ENCODE results near the gene CFHR4. TPM values are rescaled to one million over a fixed set of nuclear protein-coding genes. Genes with fewer than 3 reads are reported as not detected.
"Not testable (repeated sequence)": the region's sequence is repeated elsewhere in the genome, so short reads cannot be mapped to it uniquely, and the experiment has no call there.

CFHR4 gene
- total and polyA plus RNA-seq, 9 donors: not detected

DNA sequence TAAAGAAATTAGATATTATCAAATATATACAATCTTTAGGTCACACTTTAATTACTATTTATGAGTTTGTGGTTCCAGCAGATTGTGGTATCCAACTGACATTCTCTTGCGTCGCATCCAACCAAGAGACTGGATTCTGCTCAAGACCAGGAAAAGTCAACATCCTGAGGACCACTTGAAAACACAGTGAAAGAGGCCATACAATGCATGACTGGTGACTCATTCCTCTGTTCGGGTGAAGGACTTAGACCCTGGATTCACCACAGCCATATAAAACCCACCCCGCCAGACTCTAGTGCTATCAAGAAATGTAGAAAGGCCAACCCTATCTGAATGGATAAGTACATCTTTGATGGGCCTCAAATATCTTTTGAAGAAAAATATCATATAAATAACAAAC lies 14.5 kb upstream of the CFHR4 start:
- TF ChIP-seq, protein P1, sequence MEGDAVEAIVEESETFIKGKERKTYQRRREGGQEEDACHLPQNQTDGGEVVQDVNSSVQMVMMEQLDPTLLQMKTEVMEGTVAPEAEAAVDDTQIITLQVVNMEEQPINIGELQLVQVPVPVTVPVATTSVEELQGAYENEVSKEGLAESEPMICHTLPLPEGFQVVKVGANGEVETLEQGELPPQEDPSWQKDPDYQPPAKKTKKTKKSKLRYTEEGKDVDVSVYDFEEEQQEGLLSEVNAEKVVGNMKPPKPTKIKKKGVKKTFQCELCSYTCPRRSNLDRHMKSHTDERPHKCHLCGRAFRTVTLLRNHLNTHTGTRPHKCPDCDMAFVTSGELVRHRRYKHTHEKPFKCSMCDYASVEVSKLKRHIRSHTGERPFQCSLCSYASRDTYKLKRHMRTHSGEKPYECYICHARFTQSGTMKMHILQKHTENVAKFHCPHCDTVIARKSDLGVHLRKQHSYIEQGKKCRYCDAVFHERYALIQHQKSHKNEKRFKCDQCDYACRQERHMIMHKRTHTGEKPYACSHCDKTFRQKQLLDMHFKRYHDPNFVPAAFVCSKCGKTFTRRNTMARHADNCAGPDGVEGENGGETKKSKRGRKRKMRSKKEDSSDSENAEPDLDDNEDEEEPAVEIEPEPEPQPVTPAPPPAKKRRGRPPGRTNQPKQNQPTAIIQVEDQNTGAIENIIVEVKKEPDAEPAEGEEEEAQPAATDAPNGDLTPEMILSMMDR (IDR thresholded peaks at IDR 0.05): no peak
- no peak for TF ChIP-seq POLR2A (IDR thresholded peaks at IDR 0.05)
- H3K4me3 ChIP-seq: no peak overlapping the region
- 90 to 94% (median 92%) methylated on average over 4 of the region's 4 CpGs for WGBS, 3 donors
- no peaks in the 10 kb centered on the region for H3K36me3 ChIP-seq
- no peaks in the 10 kb centered on the region for H3K4me1 ChIP-seq (ENCODE audit: insufficient read depth)
- no peaks in the 10 kb centered on the region for H3K27me3 ChIP-seq
- H3K27ac ChIP-seq: no peak overlapping the region
- no peaks in the 10 kb centered on the region for H3K9me3 ChIP-seq
- no peak for DNase-seq
- intact Hi-C loops (cut with DNase I): no loop called here

DNA sequence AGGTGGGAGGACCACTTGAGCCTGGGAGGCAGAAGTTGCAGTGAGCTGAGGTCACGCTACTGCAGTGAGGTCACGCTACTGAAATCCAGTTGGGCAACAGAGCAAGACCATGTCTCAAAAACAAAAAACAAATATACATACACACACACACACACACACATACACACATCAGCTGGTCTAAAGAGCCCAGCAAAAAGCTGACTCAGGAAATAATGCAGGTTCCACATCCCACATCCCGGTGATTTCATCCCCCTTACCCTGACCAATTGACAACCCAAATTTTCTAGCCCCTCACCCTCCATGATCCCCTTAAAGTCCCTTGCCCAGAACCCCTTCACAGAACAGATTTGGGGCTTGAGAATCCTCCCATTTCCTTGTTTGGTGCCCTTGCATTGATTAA lies 11.9 kb upstream of the CFHR4 start:
- DNase-seq: no peak
- 98 to 99% (median 98%) methylated on average over 3 of the region's 3 CpGs for WGBS, 3 donors
- Histone ChIP-seq H3K36me3 (no peaks in the 10 kb centered on the region), H3K27ac (no peak overlapping the region), H3K4me3 (no peak overlapping the region), H3K4me1 (ENCODE audit: insufficient read depth) (no peaks in the 10 kb centered on the region), H3K27me3 (no peaks in the 10 kb centered on the region), H3K9me3 (no peaks in the 10 kb centered on the region)
- no peak for TF ChIP-seq POLR2A (IDR thresholded peaks at IDR 0.05)
- TF ChIP-seq, protein P1 (IDR thresholded peaks at IDR 0.05): no peak
- no peak for TF ChIP-seq EP300 (IDR thresholded peaks at IDR 0.05)
- intact Hi-C loops (cut with DNase I): no loop called here

GRCh38 chr1:196877964-196878363 lies 9.9 kb upstream of the CFHR4 start:
- peak in 1 of 5 donors; percentile 15 for DNase-seq
- Histone ChIP-seq H3K36me3 (no peaks in the 10 kb centered on the region), H3K27me3 (no peaks in the 10 kb centered on the region), H3K27ac (no peak overlapping the region), H3K4me3 (no peak overlapping the region), H3K4me1 (ENCODE audit: insufficient read depth) (no peaks in the 10 kb centered on the region), H3K9me3 (no peaks in the 10 kb centered on the region)
- intact Hi-C loops (cut with DNase I): no loop called here
- TF ChIP-seq EP300 (IDR thresholded peaks at IDR 0.05): no peak
- TF ChIP-seq, protein P1 (IDR thresholded peaks at IDR 0.05): no peak
- TF ChIP-seq POLR2A (IDR thresholded peaks at IDR 0.05): no peak
- 2 to 5% (median 3%) methylated on average over 29 of the region's 29 CpGs for WGBS, 3 donors

GRCh38 chr1:196886560-196886959 lies 1.3 kb upstream of the CFHR4 start:
- DNase-seq; H3K9me3 ChIP-seq; H3K4me3 ChIP-seq; H3K4me1 ChIP-seq (ENCODE audit: insufficient read depth); H3K27me3 ChIP-seq; H3K27ac ChIP-seq; H3K36me3 ChIP-seq; intact Hi-C loops (cut with DNase I): not testable (repeated sequence)
- 83 to 88% (median 85%) methylated on average over 4 of the region's 4 CpGs for WGBS, 3 donors

DNA sequence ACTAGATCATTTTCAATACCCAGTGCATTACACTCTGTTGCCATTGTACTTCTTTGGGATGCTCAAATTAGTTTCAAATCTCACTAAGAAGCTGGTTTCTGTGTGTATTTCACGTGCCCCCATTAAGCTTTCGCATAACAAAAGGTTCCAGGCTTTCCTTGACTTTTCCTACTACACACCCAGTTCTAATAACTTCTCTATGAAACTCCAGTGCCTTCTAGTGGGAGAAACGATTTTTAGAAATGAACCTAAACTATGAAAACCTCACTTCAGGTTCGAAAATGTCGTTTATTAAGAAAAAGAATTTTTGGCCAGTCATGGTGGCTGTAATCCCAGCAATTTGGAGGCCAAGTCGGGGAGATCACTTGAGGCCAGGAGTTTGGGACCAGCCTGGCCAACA lies 2.8 kb downstream of the CFHR4 start:
- Histone ChIP-seq H3K27ac (no peak overlapping the region), H3K9me3 (no peaks in the 10 kb centered on the region), H3K36me3 (no peaks in the 10 kb centered on the region), H3K4me3 (no peak overlapping the region), H3K4me1 (ENCODE audit: insufficient read depth) (peaks cover 1% of the 10 kb centered on the region), H3K27me3 (no peaks in the 10 kb centered on the region)
- TF ChIP-seq POLR2A (IDR thresholded peaks at IDR 0.05) (no peak), EP300 (IDR thresholded peaks at IDR 0.05) (no peak)
- TF ChIP-seq, protein P1 (IDR thresholded peaks at IDR 0.05): no peak
- 80 to 85% (median 83%) methylated on average over 6 of the region's 6 CpGs for WGBS, 3 donors
- intact Hi-C loops (cut with DNase I): no loop called here
- no peak for DNase-seq
